GM21360 (cell line): ENCODE data around the gene GSK3A.
A peak's percentile ranks its signal among the peaks of the same experiment; 100 is the strongest.
"Not testable (repeated sequence)": the region's sequence is repeated elsewhere in the genome, so short reads cannot be mapped to it uniquely, and the experiment has no call there.

Source experiments
- ATAC-seq: cut with Tn5 transposase; IDR thresholded peaks from one replicate; pipeline ENCODE4 v1.9.1; 2021; ENCODE audit warnings: mild to moderate bottlenecking, moderate library complexity; ENCODE audit not compliant: unreplicated experiment

Gene GSK3A

GRCh38 chr19:42268704-42269477, 26.5 kb upstream of the GSK3A start, which contains the start of gene CIC:
CIC (plus strand) TSS chr19:42269252; CDS start chr19:42271784, 2,532 bp downstream.
- ATAC-seq: peak; percentile 81

GRCh38 chr19:42268142-42268703, 25.8 kb upstream of the GSK3A start:
- peak; percentile 52 for ATAC-seq

DNA sequence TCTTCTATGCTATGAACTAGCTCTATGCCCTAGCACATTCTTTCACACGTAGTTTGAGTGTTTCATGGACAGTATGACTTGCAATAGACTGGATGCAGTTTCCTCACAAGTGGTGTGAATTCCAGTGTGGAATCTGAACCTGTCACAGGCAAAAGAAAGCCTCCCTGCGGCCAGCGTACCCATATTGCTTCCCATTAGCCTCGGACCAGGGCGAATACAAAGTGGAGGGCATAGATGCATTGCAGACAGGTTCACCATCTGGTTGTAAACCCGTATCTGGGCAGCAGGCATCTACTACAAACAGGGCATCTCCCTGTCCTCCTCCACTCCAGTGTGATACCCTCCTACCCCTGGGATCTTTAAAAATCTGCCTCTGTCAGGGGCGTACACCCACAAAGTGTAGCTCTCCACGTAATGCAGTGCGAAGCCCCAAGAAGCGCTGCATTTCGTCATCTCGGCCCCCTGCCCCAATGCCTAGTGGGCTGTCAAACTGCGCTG, 25.3 kb upstream of the GSK3A start:
- no peak for ATAC-seq

DNA sequence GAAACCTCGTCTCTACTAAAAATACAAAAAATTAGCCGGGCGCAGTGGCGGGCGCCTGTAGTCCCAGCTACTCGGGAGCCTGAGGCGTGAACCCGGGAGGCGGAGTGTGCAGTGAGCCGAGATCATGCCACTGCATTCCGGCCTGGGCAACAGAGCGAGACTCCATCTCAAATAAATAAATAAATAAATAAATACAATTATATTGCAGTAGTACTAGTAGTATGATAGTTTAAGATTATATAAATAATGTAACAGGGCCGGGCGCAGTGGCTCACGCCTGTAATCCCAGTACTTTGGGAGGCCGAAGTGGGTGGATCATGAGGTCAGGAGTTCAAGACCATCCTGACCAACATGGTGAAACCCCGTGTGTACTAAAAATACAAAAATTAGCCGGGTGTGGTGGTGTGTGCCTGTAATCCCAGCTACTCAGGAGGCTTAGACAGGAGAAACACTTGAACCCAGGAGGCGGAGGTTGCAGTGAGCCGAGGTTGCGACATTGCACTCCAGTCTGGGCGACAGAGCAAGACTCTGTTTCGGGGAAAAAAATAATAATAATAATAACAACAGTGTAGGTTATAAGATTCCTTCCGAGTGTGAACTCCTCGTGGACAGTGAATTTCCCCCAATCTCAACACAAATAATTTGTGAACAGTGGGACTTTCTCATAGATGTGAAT, 24.7 kb upstream of the GSK3A start:
- not testable (repeated sequence) for ATAC-seq

GRCh38 chr19:42266105-42266504, 23.7 kb upstream of the GSK3A start:
- not testable (repeated sequence) for ATAC-seq

DNA sequence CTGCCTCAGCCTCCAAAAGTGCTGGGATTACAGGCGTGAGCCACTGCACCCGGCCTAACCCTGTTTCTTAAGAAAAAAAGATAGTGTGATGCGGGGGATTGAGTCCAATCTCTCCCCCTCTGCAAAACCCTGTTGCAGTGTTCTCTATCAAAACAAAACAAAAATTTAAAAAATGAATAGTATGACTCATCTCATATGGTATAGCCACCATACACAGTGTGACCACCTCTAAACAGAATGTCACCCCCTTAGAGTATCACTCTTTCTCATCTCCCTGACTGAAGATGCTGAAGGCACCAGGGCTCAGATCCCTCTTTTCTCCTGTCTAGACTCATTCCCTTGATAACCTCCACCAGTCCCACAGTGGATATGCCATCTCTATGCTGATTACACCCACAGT, 19.4 kb upstream of the GSK3A start:
- no peak for ATAC-seq

- ATAC-seq: not testable (repeated sequence)
Observed at GRCh38 chr19:42257842-42258241, 15.4 kb upstream of the GSK3A start.

DNA sequence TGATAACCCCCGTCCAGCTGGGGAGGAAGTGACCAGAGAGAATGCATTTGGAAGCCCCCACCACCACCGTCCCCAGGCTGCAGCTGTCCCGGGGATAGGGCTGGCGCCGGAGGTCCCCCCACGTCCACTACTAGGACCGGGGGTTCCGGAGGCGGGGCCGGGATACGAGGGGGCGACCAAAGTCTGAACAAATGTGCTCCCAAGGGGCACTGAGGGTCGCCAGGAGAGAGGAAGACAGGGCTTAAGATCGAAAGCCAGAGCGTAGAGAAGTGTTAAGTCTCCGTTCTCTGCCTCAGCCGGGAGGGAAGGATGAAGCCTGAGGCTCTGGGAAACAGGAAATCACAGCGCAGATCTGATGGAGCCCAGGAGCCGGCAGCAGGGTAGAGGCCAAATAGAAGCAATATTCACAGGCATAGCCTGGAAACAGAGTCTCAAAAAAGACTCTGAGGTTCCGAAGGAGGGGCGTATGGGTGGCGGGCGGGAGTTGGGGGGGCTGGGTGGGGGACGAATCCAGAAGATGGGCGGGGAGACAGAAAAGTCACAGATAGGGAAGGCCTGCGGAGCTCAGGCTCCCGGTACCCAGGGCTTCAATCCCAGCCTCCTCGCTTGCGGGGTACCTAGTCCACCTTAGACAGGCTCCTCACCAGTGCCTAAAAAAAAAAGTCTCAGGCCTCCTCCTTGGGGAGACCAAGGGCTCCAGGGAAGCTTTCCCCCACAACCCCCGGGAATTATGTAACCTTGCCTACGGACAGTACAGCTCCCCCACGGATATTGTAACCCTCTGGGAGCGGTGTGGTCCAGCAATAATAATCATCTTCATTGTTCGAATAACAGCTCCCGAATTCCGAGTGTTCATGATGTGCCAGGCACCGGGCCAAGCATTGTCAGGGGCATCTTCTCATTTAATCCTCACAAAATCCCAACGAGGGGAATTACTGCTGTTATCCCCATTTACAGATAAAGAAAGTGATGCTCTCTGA, 13.7 kb upstream of the GSK3A start:
- ATAC-seq: no peak

DNA sequence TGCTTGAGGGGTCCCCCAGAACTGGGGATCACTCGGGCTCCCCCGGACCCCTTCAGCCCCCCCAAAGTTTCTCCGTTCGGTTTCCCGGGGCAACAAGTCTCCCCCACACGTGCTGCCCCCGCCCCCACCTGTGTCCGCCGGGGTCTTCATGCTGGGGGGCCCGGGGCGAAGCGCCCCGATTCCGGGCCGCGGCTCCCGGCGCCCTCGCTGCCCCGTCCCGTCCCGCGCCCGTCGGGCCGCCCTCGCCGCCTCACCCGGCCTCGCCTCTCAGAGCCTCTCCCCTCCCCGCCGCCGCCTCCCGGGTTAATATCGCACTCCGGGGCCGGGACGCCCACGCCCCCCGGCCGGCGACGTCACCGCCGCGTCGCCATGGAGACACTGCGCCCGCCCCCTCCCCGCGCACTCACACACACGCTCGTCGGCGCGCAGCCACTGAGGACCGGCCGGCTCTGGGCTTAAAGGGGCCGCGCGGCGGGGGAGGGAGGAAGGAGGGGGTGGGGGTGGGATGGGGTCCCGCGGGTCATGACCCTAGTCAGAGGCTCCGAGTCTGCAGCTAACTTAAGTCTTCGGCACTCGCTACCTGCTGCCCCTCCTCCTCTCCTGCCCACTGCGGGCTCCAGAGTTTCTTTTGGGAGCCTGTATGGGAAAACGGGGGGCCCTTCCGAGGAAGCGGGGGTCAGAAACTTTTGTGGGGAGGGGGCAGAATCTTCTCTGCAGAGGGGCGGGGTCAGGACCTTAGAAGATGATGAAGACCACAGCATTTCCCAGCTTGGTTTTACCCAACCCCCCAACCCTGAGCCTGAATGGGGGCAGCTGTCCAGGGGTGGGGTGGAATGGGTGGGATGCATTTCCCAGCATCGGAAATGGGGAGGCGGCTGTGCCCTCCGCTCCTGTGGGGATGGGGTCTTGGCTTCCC, 12.7 kb upstream of the GSK3A start, which contains the start of gene ERF:
ERF (minus strand) TSS at position 279 of the 916 bp plus-strand sequence; CDS start at position 150, 129 bp downstream.
- ATAC-seq: peak; percentile 56

DNA sequence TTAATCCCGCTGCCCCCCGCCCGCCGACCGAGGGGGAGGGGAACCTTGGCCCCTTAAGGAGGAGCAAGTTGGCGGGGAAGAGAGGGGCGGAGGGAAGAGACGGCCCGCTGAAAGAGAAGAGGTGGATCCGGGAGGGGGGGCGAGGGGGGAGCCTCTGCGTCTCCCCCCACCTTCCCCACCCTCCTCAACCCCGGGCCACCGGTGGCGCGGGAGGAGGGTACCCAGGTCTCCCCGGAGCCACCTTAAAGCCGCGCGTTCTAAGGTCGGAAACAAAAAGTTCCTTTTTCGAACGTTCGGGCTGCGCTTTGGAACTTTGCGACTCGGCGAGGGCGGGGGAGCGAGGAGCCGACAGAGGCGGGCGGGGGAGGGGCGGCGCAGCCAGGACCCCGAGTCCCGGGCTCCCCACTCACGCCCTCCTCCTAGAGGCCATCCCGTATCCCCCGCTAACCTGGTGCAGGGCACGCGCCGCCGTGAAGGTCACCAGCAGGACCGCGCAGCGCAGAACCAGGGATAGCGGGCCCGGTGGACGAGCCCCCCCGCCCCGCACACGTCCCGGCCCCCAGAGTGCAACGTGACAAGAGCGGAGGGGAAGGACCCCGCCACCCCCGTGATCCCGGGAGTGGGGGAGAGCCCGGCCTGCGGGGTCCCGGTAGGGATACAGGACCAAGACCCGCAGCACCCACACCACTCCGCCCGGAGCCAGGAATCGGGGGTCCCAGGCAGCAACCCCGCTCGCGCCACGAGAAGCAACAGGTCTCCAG, 11.9 kb upstream of the GSK3A start:
- no peak for ATAC-seq

- no peak for ATAC-seq
Observed at GRCh38 chr19:42253245-42254088, 11.1 kb upstream of the GSK3A start.

DNA sequence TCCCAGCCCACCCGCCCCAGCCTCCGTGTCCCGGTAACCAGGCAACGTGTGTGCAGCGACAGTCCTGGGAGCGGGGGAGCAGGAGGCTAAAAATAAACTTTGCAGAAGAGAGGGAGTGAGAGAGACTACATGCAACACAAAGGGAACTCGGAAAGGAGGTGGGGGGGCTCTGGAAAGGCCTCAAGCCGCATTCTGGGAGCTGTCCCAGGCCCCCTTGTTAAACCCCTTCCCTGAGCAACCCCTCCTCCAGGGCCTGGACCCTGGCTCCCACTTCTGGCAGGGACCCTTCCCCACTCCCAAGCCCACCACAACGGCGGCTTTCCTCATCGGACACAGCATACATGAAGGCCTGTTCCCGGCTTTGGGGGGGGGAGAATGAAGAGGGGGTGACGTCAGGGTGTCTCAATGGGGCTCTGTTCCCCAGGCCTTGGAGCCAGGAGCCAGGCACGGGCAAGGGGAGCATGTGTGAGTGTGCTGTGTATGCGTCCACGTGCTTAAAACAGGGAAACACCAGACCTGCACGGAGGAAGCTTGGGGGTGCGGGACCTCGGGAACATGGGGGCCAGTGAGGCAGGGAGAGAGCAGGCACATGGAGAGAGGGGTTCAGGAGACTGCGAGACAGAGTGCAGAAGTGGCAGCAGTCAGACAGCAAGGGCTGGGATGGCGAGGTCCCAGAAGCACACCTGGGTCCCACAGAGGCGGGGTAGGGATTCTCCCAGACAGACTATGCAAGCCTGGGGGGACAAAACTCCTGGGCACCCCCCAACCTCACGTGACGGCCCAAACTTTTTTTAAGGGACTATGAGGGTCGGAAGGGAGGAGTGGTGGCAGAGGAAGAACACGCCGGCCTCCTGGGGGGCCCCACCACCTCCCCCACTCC, 10.2 kb upstream of the GSK3A start:
- ATAC-seq: no peak

DNA sequence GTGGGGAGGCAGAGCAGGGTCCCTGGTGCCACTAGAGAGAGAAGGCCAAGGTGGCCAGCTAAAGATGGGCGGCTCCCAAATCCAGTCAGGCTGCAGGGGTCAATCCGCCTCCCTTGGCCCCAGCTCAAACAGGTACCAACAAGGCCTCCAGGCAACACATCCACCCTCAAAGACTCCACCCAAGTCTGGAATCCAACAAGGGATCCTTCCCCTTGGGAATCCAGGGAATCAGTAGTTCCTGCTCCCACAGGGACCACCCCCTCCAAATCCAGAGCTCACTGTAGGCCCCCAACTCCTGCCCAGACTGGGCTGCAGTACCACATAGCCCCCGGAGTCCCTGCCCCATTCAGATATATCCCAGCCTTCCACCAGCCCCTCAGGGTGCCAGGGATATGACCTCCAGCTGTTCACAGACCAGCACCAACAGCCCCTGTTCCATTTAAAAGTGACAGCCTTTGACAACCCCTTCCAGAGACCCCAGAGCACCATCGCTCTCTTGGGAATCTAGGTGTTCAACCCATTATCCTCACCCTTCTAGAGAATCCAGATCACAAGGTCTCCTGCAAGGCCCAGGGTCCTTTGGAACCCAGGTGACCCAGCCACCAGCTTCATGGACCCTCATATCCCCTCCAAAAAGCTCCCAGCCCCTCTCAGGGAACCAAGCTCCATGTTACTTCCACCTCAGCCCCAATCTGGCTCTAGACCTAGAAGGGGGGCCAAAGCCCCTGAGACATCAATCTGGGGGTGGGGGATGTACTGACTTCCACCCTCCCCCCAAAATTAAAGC, 9.4 kb upstream of the GSK3A start:
- ATAC-seq: no peak

DNA sequence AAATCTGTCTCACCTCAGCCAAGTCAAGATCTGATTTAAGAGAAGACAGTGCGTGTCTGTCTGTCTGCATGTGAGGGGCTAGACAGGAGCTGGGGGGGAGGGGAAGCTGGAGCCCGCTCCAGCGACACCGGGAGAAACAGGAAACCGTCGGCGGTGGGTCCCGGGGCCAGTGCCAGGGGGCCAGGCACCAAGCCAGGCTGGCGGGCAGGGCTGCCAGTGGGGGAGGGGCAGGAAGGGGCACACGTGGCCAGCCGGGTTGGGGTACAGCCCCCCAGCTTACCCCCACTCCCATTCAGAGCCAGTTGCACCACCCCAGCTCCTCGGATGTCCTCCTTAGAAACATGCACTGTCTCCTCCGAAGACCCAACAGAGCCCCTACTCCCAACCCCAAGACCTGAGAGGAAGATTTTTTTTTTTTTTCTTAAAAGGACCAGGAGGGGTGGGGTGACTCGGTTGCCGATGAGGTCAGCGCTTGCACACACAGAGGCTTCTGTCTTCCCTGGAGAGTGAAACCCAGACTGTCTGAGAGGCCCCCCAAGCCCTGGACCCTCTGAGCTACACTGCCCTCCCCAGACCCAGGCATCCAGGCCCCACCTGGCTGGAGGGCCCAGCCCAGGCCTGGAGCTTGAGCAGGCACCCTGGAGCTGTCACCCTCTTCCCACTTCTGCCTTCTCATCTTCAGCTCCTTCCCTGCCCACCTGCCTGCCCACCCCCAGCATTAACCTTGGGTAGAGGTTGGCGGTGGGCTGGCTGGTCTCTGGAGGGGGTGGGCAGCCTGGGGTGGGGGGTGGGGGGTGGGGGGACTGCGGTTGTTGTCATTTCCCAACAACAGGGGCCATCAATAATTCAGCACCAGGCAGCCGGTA, 8.5 kb upstream of the GSK3A start:
- no peak for ATAC-seq

DNA sequence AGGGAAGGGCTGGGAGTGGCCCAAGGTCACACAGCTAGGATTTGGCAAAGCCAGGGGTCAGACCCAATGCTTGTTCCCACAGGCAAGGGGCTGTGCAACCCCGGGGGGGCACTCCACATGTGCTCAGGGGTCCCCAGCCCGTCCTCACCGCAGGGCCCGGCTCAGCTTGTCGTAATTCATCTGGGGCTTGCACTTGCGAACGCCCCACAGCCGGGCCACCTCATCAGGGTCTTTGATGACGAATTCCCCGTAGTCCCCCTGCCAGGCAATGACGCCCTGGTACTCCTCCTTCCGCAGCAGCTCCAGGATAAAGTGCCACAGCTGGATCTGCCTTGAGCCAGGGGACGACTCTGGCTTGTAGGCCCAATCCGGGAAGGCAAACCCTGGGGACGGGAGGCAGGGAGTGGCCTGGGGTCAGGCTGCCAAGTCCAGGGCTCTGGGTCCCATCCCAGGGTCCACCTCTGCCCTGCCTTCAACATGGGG, 7.8 kb upstream of the GSK3A start:
- ATAC-seq: no peak
